GM12865 (cell line): ENCODE data around the gene ATXN1.
A peak's percentile ranks its signal among the peaks of the same experiment; 100 is the strongest.

Source experiments
- DNase-seq: peaks from one replicate; pipeline ENCODE4 v3.0.0; 2010; ENCODE audit warnings: low read depth
- H3K4me3 ChIP-seq: 2 replicates; pipeline ENCODE4 v1.5.1; 2011; ENCODE audit warnings: mild to moderate bottlenecking, low read depth, low read length, control low read depth
- TF ChIP-seq, protein P1 (sequence below): IDR thresholded peaks from 2 replicates; pipeline ENCODE4 v1.5.1; 2011; ENCODE audit warnings: low read length, control low read depth, low read depth, inconsistent platforms; ENCODE audit not compliant: insufficient read depth; ENCODE audit errors: missing control alignments

The ATXN1 gene

GRCh38 chr6:16782278-16782677 lies 21.0 kb upstream of the ATXN1 start:
- no peak for DNase-seq
- TF ChIP-seq, protein P1, sequence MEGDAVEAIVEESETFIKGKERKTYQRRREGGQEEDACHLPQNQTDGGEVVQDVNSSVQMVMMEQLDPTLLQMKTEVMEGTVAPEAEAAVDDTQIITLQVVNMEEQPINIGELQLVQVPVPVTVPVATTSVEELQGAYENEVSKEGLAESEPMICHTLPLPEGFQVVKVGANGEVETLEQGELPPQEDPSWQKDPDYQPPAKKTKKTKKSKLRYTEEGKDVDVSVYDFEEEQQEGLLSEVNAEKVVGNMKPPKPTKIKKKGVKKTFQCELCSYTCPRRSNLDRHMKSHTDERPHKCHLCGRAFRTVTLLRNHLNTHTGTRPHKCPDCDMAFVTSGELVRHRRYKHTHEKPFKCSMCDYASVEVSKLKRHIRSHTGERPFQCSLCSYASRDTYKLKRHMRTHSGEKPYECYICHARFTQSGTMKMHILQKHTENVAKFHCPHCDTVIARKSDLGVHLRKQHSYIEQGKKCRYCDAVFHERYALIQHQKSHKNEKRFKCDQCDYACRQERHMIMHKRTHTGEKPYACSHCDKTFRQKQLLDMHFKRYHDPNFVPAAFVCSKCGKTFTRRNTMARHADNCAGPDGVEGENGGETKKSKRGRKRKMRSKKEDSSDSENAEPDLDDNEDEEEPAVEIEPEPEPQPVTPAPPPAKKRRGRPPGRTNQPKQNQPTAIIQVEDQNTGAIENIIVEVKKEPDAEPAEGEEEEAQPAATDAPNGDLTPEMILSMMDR = no peak

DNA sequence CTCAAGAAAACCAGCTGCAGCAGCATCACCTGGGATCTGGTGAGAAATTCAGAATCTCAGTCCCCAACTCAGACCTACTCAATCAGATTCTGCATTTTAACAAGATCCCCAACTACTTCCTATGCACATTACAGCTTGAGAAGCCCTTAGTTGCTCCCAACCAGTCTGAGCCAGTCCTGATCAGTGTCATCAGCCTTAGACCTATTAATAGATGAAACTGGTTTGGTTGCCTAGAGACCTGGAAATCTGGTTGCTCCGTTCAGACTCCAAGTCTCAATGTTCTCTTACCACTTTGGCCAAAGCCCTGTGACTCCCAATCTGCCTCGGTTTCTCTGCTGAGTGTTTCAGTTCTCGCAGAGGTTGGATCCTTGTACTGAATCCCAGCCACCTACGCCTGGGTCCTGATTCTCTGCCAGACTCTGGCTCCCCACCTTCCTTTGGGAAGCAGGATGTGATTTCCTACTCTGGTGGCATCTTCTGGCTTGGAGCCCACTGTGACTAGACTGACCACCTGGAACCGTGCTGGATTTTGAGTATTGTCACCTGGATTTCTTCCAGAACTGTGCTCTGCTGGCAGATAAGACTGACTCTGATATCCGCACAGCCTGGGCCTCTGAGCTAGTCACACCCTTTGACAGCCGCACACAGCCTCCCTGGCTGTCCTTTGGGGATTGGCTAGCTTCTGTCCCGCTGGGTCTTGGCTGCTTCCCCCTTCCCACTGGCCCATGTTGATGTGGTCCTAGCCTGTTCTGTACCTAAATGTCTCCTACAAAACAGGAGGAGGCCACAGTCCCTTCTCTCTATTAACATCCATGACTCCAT lies 20.3 kb upstream of the ATXN1 start:
- peak; percentile 32 for DNase-seq
- TF ChIP-seq, protein P1 = no peak
- no peak overlapping the region for H3K4me3 ChIP-seq

More at GRCh38 chr6:16782278-16782677, 21.0 kb upstream of the ATXN1 start:
- H3K4me3 ChIP-seq = no peak overlapping the region

DNA sequence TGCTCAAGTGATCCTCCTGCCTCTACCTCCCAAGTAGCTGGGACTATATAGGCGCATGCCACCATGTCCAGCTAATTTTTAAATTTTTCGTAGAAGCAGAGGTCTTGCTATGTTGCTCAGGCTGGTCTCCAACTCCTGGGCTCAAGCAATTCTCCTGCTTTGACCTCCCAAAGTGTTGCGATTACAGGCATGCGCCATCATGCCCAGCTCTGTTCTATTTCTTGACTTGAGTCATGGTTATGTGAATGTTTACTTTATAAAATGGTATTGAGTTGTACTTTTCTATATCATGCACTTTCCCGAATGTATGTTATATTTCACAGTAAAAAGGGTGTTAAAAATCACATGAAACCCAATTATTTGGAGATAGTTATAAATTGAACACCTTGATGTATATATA lies 17.3 kb upstream of the ATXN1 start:
- no peak for DNase-seq
- TF ChIP-seq, protein P1 = no peak
- no peak overlapping the region for H3K4me3 ChIP-seq

DNA sequence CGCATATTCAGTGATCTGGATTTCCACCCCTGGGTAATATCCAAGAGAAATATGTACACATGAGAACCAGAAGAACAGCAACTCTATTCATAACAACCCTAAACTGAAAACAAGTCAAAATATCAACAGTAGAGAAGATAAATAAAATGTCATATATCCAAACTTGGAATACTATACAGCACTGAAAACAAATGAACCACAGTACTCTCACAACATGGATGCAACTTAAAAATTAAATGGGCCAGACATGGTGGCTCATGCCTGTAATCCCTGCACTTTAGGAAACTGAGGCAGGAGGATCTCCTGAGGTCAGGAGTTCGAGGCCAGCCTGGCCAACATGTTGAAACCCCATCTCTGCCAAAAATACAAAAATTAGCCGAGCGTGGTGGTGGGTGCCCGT lies 16.5 kb upstream of the ATXN1 start:
- H3K4me3 ChIP-seq = no peak overlapping the region
- TF ChIP-seq, protein P1 = no peak
- DNase-seq = no peak

DNA sequence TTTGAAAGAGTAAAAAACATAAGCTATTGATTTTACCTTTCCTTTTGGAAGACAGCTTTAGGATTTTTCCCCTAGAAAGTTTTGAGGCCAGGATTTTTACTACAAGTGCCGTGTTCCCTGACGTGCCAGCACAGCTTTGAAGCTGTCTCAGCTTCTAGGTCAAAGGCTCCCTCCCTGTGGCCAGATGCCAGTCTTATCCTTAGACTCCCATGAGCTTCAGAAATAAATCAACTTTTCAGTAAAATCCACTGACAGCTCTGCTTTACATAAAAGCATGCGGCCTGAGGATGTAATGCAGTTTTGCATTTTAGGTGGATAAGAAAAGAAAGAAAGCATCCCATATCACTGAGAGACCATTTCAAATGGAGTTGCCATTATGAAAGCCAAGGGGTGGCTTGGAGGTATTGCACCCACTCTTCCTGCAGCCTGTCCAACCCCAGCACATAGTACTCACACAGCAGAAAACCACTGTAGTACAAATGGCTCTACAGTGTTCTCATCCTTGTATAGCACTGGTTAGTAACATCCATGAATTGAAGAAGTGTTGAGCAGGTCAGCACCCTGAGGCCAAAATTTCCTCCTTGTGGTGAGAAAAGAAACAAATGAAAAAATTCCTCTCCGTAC lies 15.2 kb upstream of the ATXN1 start:
- TF ChIP-seq, protein P1 = no peak
- no peak overlapping the region for H3K4me3 ChIP-seq
- DNase-seq = no peak

DNA sequence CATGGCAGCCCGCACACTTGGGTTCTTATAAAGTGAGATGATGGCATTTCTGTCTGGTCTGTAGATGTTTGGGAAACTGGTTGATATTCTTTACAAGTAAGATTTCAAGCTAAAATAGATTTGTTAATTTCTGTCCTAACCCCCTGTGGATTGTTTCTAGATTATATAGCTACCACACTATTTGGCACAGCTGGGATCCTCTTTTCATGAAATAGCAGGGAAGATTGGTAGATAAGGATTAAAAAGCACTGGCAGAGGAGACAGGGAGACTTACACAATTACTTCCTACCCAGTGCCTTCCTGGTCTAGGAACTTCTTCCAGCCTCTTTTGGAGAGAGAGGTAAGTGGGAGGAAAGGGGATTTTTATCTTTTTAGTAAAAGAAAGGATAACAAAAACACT lies 13.2 kb upstream of the ATXN1 start:
- no peak overlapping the region for H3K4me3 ChIP-seq
- TF ChIP-seq, protein P1 = no peak
- no peak for DNase-seq
